Pancreas (tissue), 10 donors: ENCODE results near the gene NAIF1. TPM values are rescaled to one million over a fixed set of nuclear protein-coding genes. Genes with fewer than 3 reads are reported as not detected.

Experiments
- ATAC-seq, 4 donors: fragments of 200-7000 bp; cut with Tn5 transposase; one replicate each; pipeline versions ENCODE4 v1.8.0 to v1.9.1; 2020; ENCODE audit warnings: mild to moderate bottlenecking in 4 of 4, moderate library complexity in 4 of 4
- DNase-seq, 6 donors: peaks; one replicate each; pipeline ENCODE4 v3.0.0-alpha.2; 2020
- FAIRE-seq: peaks from 2 replicates; lab custom pipeline; 2012; peaks lifted over from hg19 to GRCh38; lab: Jason Lieb, UNC
- H3K27ac ChIP-seq, 4 donors: fragments of 200-600 bp; sonication (generic); 1 replicate in 3 of 4; 2 replicates in 1 of 4; pipeline versions ENCODE4 v1.5.0 to v1.8.0; 2020
- H3K27me3 ChIP-seq, 4 donors: fragments of 200-600 bp; one replicate each; pipeline ENCODE4 v1.8.0; 2021
- H3K36me3 ChIP-seq, 3 donors: fragments of 200-600 bp; sonication (generic) in 1 of 3; one replicate each; pipeline versions ENCODE4 v1.5.0 to v1.8.0; 2020 to 2021
- H3K4me1 ChIP-seq, 3 donors: fragments of 200-600 bp; one replicate each; pipeline ENCODE4 v1.8.0; 2021
- H3K4me3 ChIP-seq, 4 donors: fragments of 200-600 bp; sonication (generic) in 2 of 4; one replicate each; pipeline versions ENCODE4 v1.5.0 to v1.8.0; 2020 to 2021
- H3K9me3 ChIP-seq, 4 donors: fragments of 200-600 bp; one replicate each; pipeline ENCODE4 v1.8.0; 2021
- CTCF ChIP-seq, 4 donors: fragments of 200-600 bp; sonication (generic) in 3 of 4; IDR thresholded peaks; one replicate each; pipeline versions ENCODE4 v1.5.0 to v1.8.0; 2021; ENCODE audit warnings: antibody characterized with exemption in 4 of 4
- WGBS, 2 donors: extraction: QIAGEN DNeasy Blood & Tissue Kit; methylation state at CpG; one replicate each; pipeline ENCODE4 v1.1.7; 2013; 5-methylcytosine and 5-hydroxymethylcytosine counted together
- intact Hi-C, 3 donors: fragments of 100-400 bp; cut with DNase I; formaldehyde crosslinking; loops; one replicate each; pipeline versions ENCODE4 v1.11.1 to v1.14.2; 2022
- polyA plus RNA-seq, 2 donors: library from polyadenylated mRNA; stranded (reverse); fragments of 200-250 nt; gene quantifications; one replicate each; pipeline ENCODE4 v1.2.3, GENCODE V29; 2013
- total RNA-seq, 6 donors: library from RNA; stranded (reverse); fragmentation: NEBNext Ultra II Directional in 4 of 6; extraction: Animal tissue kit (Norgen Biotek cat#: 25700) in 4 of 6; gene quantifications; one replicate each; pipeline versions ENCODE4 v1.2.1 to v1.2.4, GENCODE V29; 2021 to 2023
- donor health status: healthy with polysubstance abuse.
- donor health status: DM: no; HTN: no; CAD: no; lungs with moderate emphysema.
- donor health status: DM: no; HTN: no; CAD: no.
- donor health status: control.
- donor health status: control.
- donor health status: Bipolar disorder and iron deficiency.
- donor health status: DM: yes; HTN: yes; CAD: no.
- donor health status: DM: no; HTN: no; CAD: no.
- donor health status: DM: no; HTN: no; CAD: no.
- donor health status: DM: yes; HTN: yes; CAD: no.

Gene NAIF1
- total and polyA plus RNA-seq, 8 donors: 3.0 to 6.8 (median 4.2) TPM

GRCh38 chr9:128105538-128106175 lies 38.5 kb upstream of the NAIF1 start:
- FAIRE-seq: no peak
- Histone ChIP-seq H3K4me3 (no peak overlapping the region), H3K27me3 (no peaks in the 10 kb centered on the region), H3K27ac (peak overlapping the region in 2 of 4 donors; percentile 17 to 79), H3K9me3 (no peaks in the 10 kb centered on the region), H3K4me1 (peaks cover 30 to 44% (median 40%) of the 10 kb centered on the region in 3 donors), H3K36me3 (peaks cover 13 to 50% (median 35%) of the 10 kb centered on the region in 3 donors)
- intact Hi-C loops: no loop called here
- TF ChIP-seq CTCF (IDR thresholded peaks at IDR 0.05): no peak
- no peak for ATAC-seq
- WGBS, 2 donors: 87 to 89% methylated on average over 21 of the region's 21 CpGs
- peak in 3 of 6 donors; percentile 33 to 65 (median 53) for DNase-seq

GRCh38 chr9:128104171-128104618 lies 37.1 kb upstream of the NAIF1 start:
- Histone ChIP-seq H3K9me3 (no peaks in the 10 kb centered on the region), H3K27ac (peak overlapping the region; percentile 79 to 90 (median 85)), H3K27me3 (no peaks in the 10 kb centered on the region), H3K4me1 (peaks cover 33 to 51% (median 46%) of the 10 kb centered on the region in 3 donors), H3K4me3 (no peak overlapping the region), H3K36me3 (peaks cover 13 to 50% (median 35%) of the 10 kb centered on the region in 3 donors)
- no peak for TF ChIP-seq CTCF (IDR thresholded peaks at IDR 0.05)
- FAIRE-seq (no peak), ATAC-seq (peak; percentile 48 to 79 (median 72)), DNase-seq (peak in 5 of 6 donors; percentile 84 to 93 (median 91))
- intact Hi-C loops: no loop called here
- 8 to 10% methylated on average over 6 of the region's 6 CpGs for WGBS, 2 donors

GRCh38 chr9:128103589-128103962 lies 36.5 kb upstream of the NAIF1 start:
- peaks cover 13 to 50% (median 35%) of the 10 kb centered on the region in 3 donors for H3K36me3 ChIP-seq
- intact Hi-C loops: no loop called here
- no peak for FAIRE-seq
- H3K4me3 ChIP-seq: no peak overlapping the region
- H3K27ac ChIP-seq: peak overlapping the region; percentile 79 to 90 (median 85)
- peak; percentile 3 to 18 (median 5) for ATAC-seq
- 34 to 42% methylated on average over 8 of the region's 8 CpGs for WGBS, 2 donors
- peaks cover 33 to 51% (median 49%) of the 10 kb centered on the region in 3 donors for H3K4me1 ChIP-seq
- no peaks in the 10 kb centered on the region for H3K27me3 ChIP-seq
- no peak for TF ChIP-seq CTCF (IDR thresholded peaks at IDR 0.05)
- DNase-seq: no peak
- H3K9me3 ChIP-seq: no peaks in the 10 kb centered on the region

GRCh38 chr9:128102861-128103588 lies 35.9 kb upstream of the NAIF1 start:
- peaks cover 33 to 52% (median 49%) of the 10 kb centered on the region in 3 donors for H3K4me1 ChIP-seq
- DNase-seq: peak in 5 of 6 donors; percentile 69 to 93 (median 88)

More at GRCh38 chr9:128102861-128103588, 35.9 kb upstream of the NAIF1 start:
- Histone ChIP-seq H3K9me3 (no peaks in the 10 kb centered on the region), H3K36me3 (peaks cover 13 to 49% (median 32%) of the 10 kb centered on the region in 3 donors), H3K27me3 (no peaks in the 10 kb centered on the region), H3K27ac (peak overlapping the region; percentile 79 to 90 (median 85)), H3K4me3 (no peak overlapping the region)
- ATAC-seq: peak; percentile 34 to 53 (median 46)
- WGBS, 2 donors: 47 to 54% methylated on average over 23 of the region's 23 CpGs
- FAIRE-seq: no peak
- TF ChIP-seq CTCF (IDR thresholded peaks at IDR 0.05): no peak
- intact Hi-C loops: no loop called here
